GM19099 (cell line): ENCODE data around the gene COL15A1.

Experiments used
- POLR2A ChIP-seq: IDR thresholded peaks from 3 replicates; pipeline ENCODE4 v1.6.1; 2011; ENCODE audit warnings: low read depth; ENCODE audit not compliant: insufficient read length; ENCODE audit errors: extremely low read depth

COL15A1 gene

GRCh38 chr9:98972716-98973115 lies 29.0 kb downstream of the COL15A1 start:
- TF ChIP-seq POLR2A: no peak

GRCh38 chr9:98973171-98973570 lies 29.5 kb downstream of the COL15A1 start:
- TF ChIP-seq POLR2A: no peak

GRCh38 chr9:98973576-98973975 lies 29.9 kb downstream of the COL15A1 start:
- no peak for TF ChIP-seq POLR2A

- no peak for TF ChIP-seq POLR2A
These were observed 30.4 kb downstream of the COL15A1 start for GRCh38 chr9:98974106-98974505.

GRCh38 chr9:98974554-98974953 lies 30.8 kb downstream of the COL15A1 start:
- TF ChIP-seq POLR2A: no peak

- TF ChIP-seq POLR2A: no peak
These were observed 31.4 kb downstream of the COL15A1 start for GRCh38 chr9:98974994-98975712.

GRCh38 chr9:98975838-98976237 lies 32.1 kb downstream of the COL15A1 start:
- TF ChIP-seq POLR2A: no peak

GRCh38 chr9:98977246-98977714 lies 33.6 kb downstream of the COL15A1 start:
- no peak for TF ChIP-seq POLR2A

- TF ChIP-seq POLR2A: no peak
These were observed 34.1 kb downstream of the COL15A1 start for GRCh38 chr9:98977813-98978212.

GRCh38 chr9:98978231-98978681 lies 34.5 kb downstream of the COL15A1 start:
- no peak for TF ChIP-seq POLR2A

GRCh38 chr9:98980291-98980690 lies 36.6 kb downstream of the COL15A1 start:
- TF ChIP-seq POLR2A: no peak

GRCh38 chr9:98983295-98984268 lies 39.9 kb downstream of the COL15A1 start:
- TF ChIP-seq POLR2A: no peak

GRCh38 chr9:98985596-98985995 lies 41.9 kb downstream of the COL15A1 start:
- no peak for TF ChIP-seq POLR2A

GRCh38 chr9:98986866-98987651 lies 43.4 kb downstream of the COL15A1 start:
- TF ChIP-seq POLR2A: no peak

- no peak for TF ChIP-seq POLR2A
These were observed 45.6 kb downstream of the COL15A1 start for GRCh38 chr9:98989036-98990000.
